Measurements from ENCODE around the gene FGFBP2. TPM values are rescaled to one million over a fixed set of nuclear protein-coding genes. Genes with fewer than 3 reads are reported as not detected.

The FGFBP2 gene
- total and polyA plus RNA-seq, 11 donors = 0.39 to 15.6 (median 1.4) TPM

GRCh38 chr4:15934259-15934658, 28.7 kb downstream of the FGFBP2 start:
- TF ChIP-seq CTCF (IDR thresholded peaks at IDR 0.05) = no peak
- no peak for TF ChIP-seq POLR2A (IDR thresholded peaks at IDR 0.05)
- Histone ChIP-seq H3K4me1 (peaks cover 0 to 9% (median 0%) of the 10 kb centered on the region in 12 donors), H3K4me3 (no peak overlapping the region), H3K27me3 (peaks cover 0 to 11% (median 4%) of the 10 kb centered on the region in 9 donors), H3K36me3 (no peaks in the 10 kb centered on the region), H3K9me3 (no peaks in the 10 kb centered on the region), H3K27ac (no peak overlapping the region)
- ATAC-seq (no peak), DNase-seq (no peak)
- 69 to 75% (median 70%) methylated on average over 3 of the region's 3 CpGs for WGBS, 4 donors
- intact Hi-C loops (cut with DNase I) = no loop called here

- intact Hi-C loops (cut with DNase I) = no loop called here
- WGBS, 4 donors = 82 to 94% (median 90%) methylated on average over 5 of the region's 5 CpGs
Measured at GRCh38 chr4:15931451-15932210, 31.3 kb downstream of the FGFBP2 start.

GRCh38 chr4:15930314-15930713, 32.7 kb downstream of the FGFBP2 start:
- WGBS, 4 donors = 64 to 75% (median 70%) methylated on average over 7 of the region's 7 CpGs

More at GRCh38 chr4:15931451-15932210, 31.3 kb downstream of the FGFBP2 start:
- peaks cover 0 to 11% (median 0%) of the 10 kb centered on the region in 9 donors for H3K27me3 ChIP-seq
- no peak for DNase-seq
- no peak overlapping the region for H3K4me3 ChIP-seq
- H3K27ac ChIP-seq = no peak overlapping the region
- H3K9me3 ChIP-seq = no peaks in the 10 kb centered on the region
- H3K36me3 ChIP-seq = no peaks in the 10 kb centered on the region
- no peak for ATAC-seq
- peaks cover 0 to 9% (median 0%) of the 10 kb centered on the region in 12 donors for H3K4me1 ChIP-seq
- TF ChIP-seq CTCF (IDR thresholded peaks at IDR 0.05) (no peak), POLR2A (IDR thresholded peaks at IDR 0.05) (no peak)

More at GRCh38 chr4:15930314-15930713, 32.7 kb downstream of the FGFBP2 start:
- no peaks in the 10 kb centered on the region for H3K36me3 ChIP-seq
- H3K9me3 ChIP-seq = no peaks in the 10 kb centered on the region
- peaks cover 0 to 5% (median 0%) of the 10 kb centered on the region in 12 donors for H3K4me1 ChIP-seq
- no peak overlapping the region for H3K27ac ChIP-seq
- ATAC-seq (no peak), DNase-seq (no peak)
- H3K4me3 ChIP-seq = no peak overlapping the region
- intact Hi-C loops (cut with DNase I) = no loop called here
- TF ChIP-seq CTCF (IDR thresholded peaks at IDR 0.05) = no peak
- no peak for TF ChIP-seq POLR2A (IDR thresholded peaks at IDR 0.05)
- H3K27me3 ChIP-seq = peaks cover 0 to 17% (median 0%) of the 10 kb centered on the region in 9 donors
